Natural killer cell treated with Interleukin-12 subunit alpha and Interleukin-12 subunit beta and Interleukin-15 and Interleukin-18, amount 100 ng/mL, for 72 hours (primary cell): ENCODE data around the gene GATD1. TPM values are rescaled to one million over a fixed set of nuclear protein-coding genes. Genes with fewer than 3 reads are reported as not detected.

Experiments used
- ATAC-seq, 2 donors: fragments of 150-1000 bp; cut with Tn5 transposase in 1 of 2; sonication (Bioruptor Pico), chemical (Tn5 transposase) in 1 of 2; 2 replicates each; pipeline ENCODE4 v1.10.0; 2021
- DNase-seq: peaks from one replicate; pipeline ENCODE4 v3.0.0; 2022; ENCODE audit warnings: low spot score
- H3K27ac Mint-ChIP-seq, 2 donors: 1 replicate in 1 of 2; 2 replicates in 1 of 2; pipeline ENCODE4 v1.8.0; 2022; ENCODE audit warnings: mixed read lengths in 2 of 2, mild to moderate bottlenecking in 1 of 2, moderate library complexity in 1 of 2
- H3K27me3 Mint-ChIP-seq, 2 donors: 1 replicate in 1 of 2; 2 replicates in 1 of 2; pipeline ENCODE4 v1.8.0; 2022; ENCODE audit warnings: mixed read lengths in 2 of 2
- H3K36me3 Mint-ChIP-seq: one replicate; pipeline ENCODE4 v1.8.0; 2022; ENCODE audit warnings: mixed read lengths
- H3K4me1 Mint-ChIP-seq, 2 donors: 1 replicate in 1 of 2; 2 replicates in 1 of 2; pipeline ENCODE4 v1.8.0; 2022; ENCODE audit warnings: low read depth in 2 of 2, mixed read lengths in 2 of 2, mild to moderate bottlenecking in 1 of 2
- H3K4me3 Mint-ChIP-seq: one replicate; pipeline ENCODE4 v1.8.0; 2022; ENCODE audit warnings: mixed read lengths
- H3K9me3 Mint-ChIP-seq: 2 replicates; pipeline ENCODE4 v1.8.0; 2022; ENCODE audit warnings: mixed read lengths
- total RNA-seq, 2 donors: library from RNA; stranded (reverse); gene quantifications; one replicate each; pipeline ENCODE4 v1.2.3, GENCODE V29; 2022

Gene GATD1
- total RNA-seq, 2 donors from 2014 or later, result 42.2 to 99.7 TPM

- H3K9me3 Mint-ChIP-seq, result no peaks in the 10 kb centered on the region
These were observed 42.0 kb upstream of the GATD1 start for GRCh38 chr11:819129-819931.

GRCh38 chr11:818396-819128 is 41.3 kb upstream of the GATD1 start, which contains the start of gene PNPLA2:
Gene PNPLA2, plus strand, starts transcription at chr11:818914. Its CDS starts 805 bp downstream, at chr11:819719.
- peak within 1 kb of the TSS; percentile 83 for H3K4me3 Mint-ChIP-seq
- DNase-seq, result no peak
- ATAC-seq, result no peak
- H3K9me3 Mint-ChIP-seq, result no peaks in the 10 kb centered on the region
- no peaks in the 10 kb centered on the region for H3K27me3 Mint-ChIP-seq
- H3K27ac Mint-ChIP-seq, result peak within 1 kb of the TSS in 1 of 2 donors; percentile 76
- peaks cover 5 to 10% of the 10 kb centered on the region in 2 donors for H3K4me1 Mint-ChIP-seq
- H3K36me3 Mint-ChIP-seq, result no peaks in the 10 kb centered on the region

More at GRCh38 chr11:819129-819931, 42.0 kb upstream of the GATD1 start:
- H3K27ac Mint-ChIP-seq, result peak overlapping the region in 1 of 2 donors; percentile 64
- no peaks in the 10 kb centered on the region for H3K27me3 Mint-ChIP-seq
- peak overlapping the region; percentile 83 for H3K4me3 Mint-ChIP-seq
- peak; percentile 92 for DNase-seq
- peak; percentile 88 to 92 for ATAC-seq
- no peaks in the 10 kb centered on the region for H3K36me3 Mint-ChIP-seq
- H3K4me1 Mint-ChIP-seq, result peaks cover 5 to 10% of the 10 kb centered on the region in 2 donors

GRCh38 chr11:816433-816779 is 39.1 kb upstream of the GATD1 start:
- H3K9me3 Mint-ChIP-seq, result no peaks in the 10 kb centered on the region
- peaks cover under 1% of the 10 kb centered on the region for H3K36me3 Mint-ChIP-seq
- peaks cover 13 to 17% of the 10 kb centered on the region in 2 donors for H3K4me1 Mint-ChIP-seq
- DNase-seq, result no peak
- no peak overlapping the region for H3K27ac Mint-ChIP-seq
- no peaks in the 10 kb centered on the region for H3K27me3 Mint-ChIP-seq
- ATAC-seq, result no peak
- H3K4me3 Mint-ChIP-seq, result no peak overlapping the region

GRCh38 chr11:815675-816432 is 38.6 kb upstream of the GATD1 start:
- peaks cover 14 to 18% of the 10 kb centered on the region in 2 donors for H3K4me1 Mint-ChIP-seq
- ATAC-seq, result no peak
- H3K27me3 Mint-ChIP-seq, result no peaks in the 10 kb centered on the region
- H3K4me3 Mint-ChIP-seq, result no peak overlapping the region
- peaks cover 6% of the 10 kb centered on the region for H3K36me3 Mint-ChIP-seq
- no peaks in the 10 kb centered on the region for H3K9me3 Mint-ChIP-seq
- no peak overlapping the region for H3K27ac Mint-ChIP-seq
- DNase-seq, result no peak

- H3K9me3 Mint-ChIP-seq, result no peaks in the 10 kb centered on the region
- no peak overlapping the region for H3K27ac Mint-ChIP-seq
- H3K4me1 Mint-ChIP-seq, result peaks cover 20 to 25% of the 10 kb centered on the region in 2 donors
- DNase-seq (no peak), ATAC-seq (no peak)
- H3K4me3 Mint-ChIP-seq, result no peak overlapping the region
- H3K27me3 Mint-ChIP-seq, result no peaks in the 10 kb centered on the region
- peaks cover 7% of the 10 kb centered on the region for H3K36me3 Mint-ChIP-seq
These were observed 36.3 kb upstream of the GATD1 start for GRCh38 chr11:813456-814096.

- H3K27ac Mint-ChIP-seq, result peak overlapping the region in 1 of 2 donors; percentile 97
- peaks cover 7% of the 10 kb centered on the region for H3K36me3 Mint-ChIP-seq
- ATAC-seq (no peak), DNase-seq (no peak)
- H3K27me3 Mint-ChIP-seq, result no peaks in the 10 kb centered on the region
- H3K9me3 Mint-ChIP-seq, result no peaks in the 10 kb centered on the region
- H3K4me1 Mint-ChIP-seq, result peaks cover 18 to 27% of the 10 kb centered on the region in 2 donors
- peak overlapping the region; percentile 92 for H3K4me3 Mint-ChIP-seq
These were observed 35.8 kb upstream of the GATD1 start for GRCh38 chr11:813072-813455.

GRCh38 chr11:812390-812789 is 35.1 kb upstream of the GATD1 start:
- H3K27ac Mint-ChIP-seq, result peak overlapping the region in 1 of 2 donors; percentile 97
- no peak for ATAC-seq
- no peaks in the 10 kb centered on the region for H3K9me3 Mint-ChIP-seq
- no peaks in the 10 kb centered on the region for H3K27me3 Mint-ChIP-seq
- peaks cover 7% of the 10 kb centered on the region for H3K36me3 Mint-ChIP-seq
- H3K4me3 Mint-ChIP-seq, result peak overlapping the region; percentile 92
- H3K4me1 Mint-ChIP-seq, result peaks cover 22 to 33% of the 10 kb centered on the region in 2 donors
- DNase-seq, result no peak

GRCh38 chr11:811446-812245 is 34.4 kb upstream of the GATD1 start:
- DNase-seq (no peak), ATAC-seq (no peak)
- H3K27ac Mint-ChIP-seq, result peak overlapping the region; percentile 97
- peaks cover 7% of the 10 kb centered on the region for H3K36me3 Mint-ChIP-seq
- H3K27me3 Mint-ChIP-seq, result no peaks in the 10 kb centered on the region
- H3K4me3 Mint-ChIP-seq, result peak overlapping the region; percentile 92
- H3K9me3 Mint-ChIP-seq, result no peaks in the 10 kb centered on the region
- H3K4me1 Mint-ChIP-seq, result peaks cover 22 to 33% of the 10 kb centered on the region in 2 donors

GRCh38 chr11:810040-810567 is 32.8 kb upstream of the GATD1 start:
- no peak for ATAC-seq
- Mint-ChIP-seq H3K27me3 (no peaks in the 10 kb centered on the region), H3K4me3 (peak overlapping the region; percentile 92), H3K4me1 (peaks cover 22 to 33% of the 10 kb centered on the region in 2 donors), H3K36me3 (peaks cover 7% of the 10 kb centered on the region), H3K27ac (peak overlapping the region; percentile 97), H3K9me3 (no peaks in the 10 kb centered on the region)
- no peak for DNase-seq

- peaks cover 7% of the 10 kb centered on the region for H3K36me3 Mint-ChIP-seq
- H3K9me3 Mint-ChIP-seq, result no peaks in the 10 kb centered on the region
- no peaks in the 10 kb centered on the region for H3K27me3 Mint-ChIP-seq
- peaks cover 22 to 33% of the 10 kb centered on the region in 2 donors for H3K4me1 Mint-ChIP-seq
- peak; percentile 98 for DNase-seq
- ATAC-seq, result peak; percentile 89 to 93
- peak within 1 kb of the TSS; percentile 92 for H3K4me3 Mint-ChIP-seq
- H3K27ac Mint-ChIP-seq, result peak within 1 kb of the TSS; percentile 97
These were observed 32.2 kb upstream of the GATD1 start, which contains the start of gene RPLP2 for GRCh38 chr11:809287-810039. Gene RPLP2, plus strand, starts transcription at chr11:809967. Its CDS starts 268 bp downstream, at chr11:810235.

GRCh38 chr11:808427-809286 is 31.4 kb upstream of the GATD1 start:
- peak overlapping the region; percentile 92 for H3K4me3 Mint-ChIP-seq
- H3K9me3 Mint-ChIP-seq, result no peaks in the 10 kb centered on the region
- H3K27ac Mint-ChIP-seq, result peak overlapping the region; percentile 97
- peaks cover 7% of the 10 kb centered on the region for H3K36me3 Mint-ChIP-seq
- DNase-seq (no peak), ATAC-seq (no peak)
- H3K4me1 Mint-ChIP-seq, result peaks cover 22 to 33% of the 10 kb centered on the region in 2 donors
- no peaks in the 10 kb centered on the region for H3K27me3 Mint-ChIP-seq
